GM21717 (cell line): ENCODE measurements around the gene PTRH2.
"Not testable (repeated sequence)": the region's sequence is repeated elsewhere in the genome, so short reads cannot be mapped to it uniquely, and the experiment has no call there.

Experiments
- ATAC-seq: cut with Tn5 transposase; IDR thresholded peaks from one replicate; pipeline ENCODE4 v1.9.1; 2021; ENCODE audit warnings: mild to moderate bottlenecking, moderate library complexity; ENCODE audit not compliant: unreplicated experiment

The PTRH2 gene

DNA sequence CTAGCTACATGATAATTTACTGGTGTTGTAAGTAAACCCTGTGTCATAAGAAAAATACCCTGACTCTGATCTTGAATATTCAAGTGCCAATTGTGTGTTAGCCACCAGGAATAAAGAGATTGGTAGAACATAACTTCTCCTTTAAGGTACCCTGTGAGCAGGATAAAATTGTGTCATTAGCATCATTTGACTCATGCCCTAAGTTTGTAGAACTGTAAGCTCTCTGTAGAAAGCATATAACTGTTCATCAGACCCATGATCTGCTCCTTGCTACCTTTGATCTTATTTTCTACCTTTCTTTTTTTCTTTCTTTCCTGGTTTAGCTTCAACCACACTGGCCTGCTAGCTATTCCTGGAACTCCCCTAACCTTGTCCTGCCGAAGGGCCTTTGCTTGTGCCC, 35.8 kb downstream of the PTRH2 start:
- no peak for ATAC-seq

DNA sequence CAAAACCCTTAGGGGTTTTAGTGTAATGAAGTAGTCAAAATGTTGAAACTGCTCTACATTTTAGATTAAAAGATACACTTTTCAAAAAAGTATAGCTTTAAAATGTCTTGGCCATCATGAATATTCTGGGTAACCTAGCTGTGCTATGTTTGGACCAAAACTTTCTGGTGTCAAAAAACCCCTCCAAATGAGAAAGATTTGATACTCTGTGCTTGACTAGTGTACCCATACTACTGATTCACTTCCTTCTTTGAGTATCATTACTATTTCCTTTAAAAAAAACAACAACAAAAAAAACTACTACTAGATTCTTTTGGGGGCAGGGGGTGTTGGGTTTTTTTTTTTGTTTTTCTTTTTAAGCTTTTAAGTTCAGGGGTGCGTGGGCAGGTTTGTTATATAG, 37.3 kb downstream of the PTRH2 start:
- ATAC-seq: no peak

DNA sequence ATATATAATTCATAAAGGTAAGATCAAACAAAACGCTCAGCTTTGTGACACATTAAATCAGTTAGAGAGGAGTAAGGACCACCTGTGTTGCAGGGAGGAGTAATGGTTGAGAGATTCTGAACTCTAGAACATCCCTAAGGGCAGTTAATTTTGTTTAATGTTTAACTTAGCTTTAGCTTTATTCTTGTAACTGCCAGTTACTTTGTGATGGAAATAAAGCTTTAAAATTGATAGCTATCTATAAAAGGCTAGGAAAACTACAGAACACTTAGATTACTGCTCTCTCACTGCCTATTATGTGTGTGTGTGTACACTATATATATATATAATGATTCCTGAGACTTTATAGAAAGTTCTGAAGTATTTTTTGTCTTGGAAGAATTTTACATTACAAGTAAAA, 37.8 kb downstream of the PTRH2 start:
- ATAC-seq: no peak

DNA sequence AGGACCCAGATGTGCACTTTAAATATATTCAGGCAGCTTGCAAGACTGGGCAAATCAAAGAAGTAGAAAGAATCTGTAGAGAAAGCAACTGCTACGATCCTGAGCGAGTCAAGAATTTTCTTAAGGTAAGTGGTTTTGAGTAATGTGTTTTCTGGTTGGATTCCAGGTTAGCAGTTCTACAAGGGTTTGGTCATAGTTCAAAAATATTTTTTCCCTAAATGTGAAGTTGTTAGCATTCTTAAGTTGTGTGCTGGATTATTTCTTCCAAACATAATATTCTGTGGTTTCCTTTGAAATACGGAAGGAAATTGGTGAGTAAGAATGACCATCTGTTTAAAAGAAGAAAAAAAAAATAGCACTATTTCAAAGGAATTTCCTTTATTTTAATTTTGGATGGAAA, 38.4 kb downstream of the PTRH2 start:
- no peak for ATAC-seq

DNA sequence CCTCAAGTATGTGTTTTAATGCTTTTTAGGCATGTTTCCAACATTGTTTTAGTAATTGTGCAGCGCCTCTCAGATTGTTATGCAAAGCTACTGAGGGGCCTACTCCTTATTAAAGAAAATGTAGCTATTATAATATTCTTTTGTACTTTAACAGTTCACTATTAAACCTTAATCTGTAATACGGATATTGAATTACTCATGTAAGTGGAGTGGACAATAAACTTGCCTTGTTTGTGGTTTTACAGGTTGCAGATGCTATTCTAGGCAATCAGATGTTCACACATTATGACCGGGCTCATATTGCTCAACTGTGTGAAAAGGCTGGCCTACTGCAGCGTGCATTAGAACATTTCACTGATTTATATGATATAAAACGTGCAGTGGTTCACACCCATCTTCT, 41.0 kb downstream of the PTRH2 start:
- ATAC-seq: no peak

DNA sequence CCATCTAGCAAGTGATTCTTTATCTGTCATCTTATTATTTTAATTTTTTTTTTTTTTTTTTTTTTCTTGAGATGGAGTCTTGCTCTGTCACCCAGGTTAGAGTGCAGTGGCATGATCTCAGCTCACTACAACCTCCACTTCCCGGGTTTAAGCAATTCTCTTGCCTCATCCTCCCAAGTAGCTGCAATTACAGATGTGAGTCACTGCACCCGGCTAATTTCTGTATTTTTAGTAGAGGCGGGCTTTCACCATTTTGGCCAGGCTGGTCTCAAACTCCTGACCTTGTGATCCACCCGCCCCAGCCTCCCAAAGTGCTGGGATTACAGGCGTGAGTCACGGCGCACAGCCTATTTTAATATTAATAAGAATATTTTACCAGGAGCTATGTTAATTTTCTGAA, 50.6 kb downstream of the PTRH2 start:
- ATAC-seq: not testable (repeated sequence)

DNA sequence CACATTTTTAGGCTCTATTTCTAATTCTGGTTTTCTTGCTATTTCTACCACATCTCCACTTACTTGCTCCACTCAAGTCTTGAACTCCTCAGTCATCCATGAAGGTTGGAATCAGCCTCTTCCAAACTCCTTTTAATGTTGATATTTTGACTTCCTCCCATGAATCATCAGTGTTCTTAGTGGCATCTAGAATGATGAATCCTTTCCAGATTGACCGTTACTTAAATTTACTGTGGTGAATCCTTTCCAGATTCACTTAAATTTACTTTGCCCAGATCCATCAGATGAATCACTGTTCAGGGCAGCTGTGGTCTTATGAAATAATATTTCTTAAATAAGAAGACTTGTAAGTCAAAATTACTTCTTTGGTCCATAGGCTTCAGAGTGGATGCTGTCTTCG, 55.1 kb downstream of the PTRH2 start:
- no peak for ATAC-seq

DNA sequence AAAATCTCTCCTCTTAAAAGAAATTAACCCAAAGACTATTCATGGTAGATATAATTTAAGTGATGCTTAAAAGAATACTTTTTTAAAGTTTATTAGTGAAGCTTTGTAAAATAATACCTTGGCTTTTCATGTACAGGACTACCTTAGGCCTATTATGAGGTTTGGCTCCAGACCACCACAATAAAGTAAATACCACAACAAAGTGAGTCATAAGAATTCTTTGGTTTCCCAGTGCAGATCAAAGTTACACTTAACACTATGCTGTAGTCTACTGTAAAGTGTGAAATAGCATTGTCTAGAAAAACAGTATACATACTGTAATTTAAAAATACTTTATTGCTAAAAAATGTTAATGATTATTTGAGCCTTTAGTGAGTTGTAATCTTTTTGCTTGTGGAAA, 55.9 kb downstream of the PTRH2 start:
- ATAC-seq: no peak

DNA sequence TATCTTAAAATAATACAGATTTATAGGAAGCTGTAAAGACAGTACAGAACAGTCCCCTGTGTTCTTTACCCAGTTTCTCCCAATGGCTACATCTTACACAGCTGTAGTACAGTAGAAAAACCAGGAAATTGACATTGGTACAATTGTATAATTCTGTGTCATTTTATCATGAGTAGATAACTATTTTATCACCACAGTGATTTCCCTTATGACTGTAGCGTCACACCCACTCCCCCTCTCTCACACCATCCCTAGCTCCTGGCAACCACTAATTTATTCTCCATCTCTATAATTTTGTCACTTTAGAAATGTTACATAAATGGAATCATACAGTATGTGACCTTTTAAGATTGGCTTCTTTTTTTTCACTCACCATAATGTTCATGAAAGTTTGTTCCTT, 56.6 kb downstream of the PTRH2 start:
- ATAC-seq: no peak

DNA sequence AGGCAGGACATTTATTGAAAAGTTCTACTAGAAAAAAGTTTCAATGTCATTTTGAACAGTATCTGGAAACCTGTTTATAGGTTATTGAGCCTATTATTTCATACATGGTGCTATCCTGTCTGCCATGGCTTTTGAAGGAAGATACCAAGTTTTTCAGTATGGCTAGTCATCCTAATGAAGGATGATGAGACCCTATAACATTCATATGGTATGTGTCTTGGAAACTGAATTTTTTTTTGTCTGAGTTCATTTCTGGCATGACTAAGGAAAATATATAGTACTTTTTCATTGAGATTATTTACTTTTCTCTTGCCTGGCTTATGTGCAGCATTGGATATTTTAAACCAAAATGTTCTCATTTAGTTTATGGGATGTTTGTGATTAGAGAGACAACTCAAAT, 57.3 kb downstream of the PTRH2 start:
- no peak for ATAC-seq
